ENCODE results near the gene MYH15.

GRCh38 chr3:108500728-108501127 is 9.7 kb downstream of the MYH15 start:
- TF ChIP-seq CTCF (IDR thresholded peaks at IDR 0.05; ENCODE audit: poor library complexity, severe bottlenecking) (no peak), POLR2AphosphoS5 (IDR thresholded peaks at IDR 0.05) (no peak), RAD21 (conservative IDR thresholded peaks at IDR 0.05) (no peak), TAF1 (IDR thresholded peaks at IDR 0.05; ENCODE audit: low read depth) (no peak)
